Posterior cingulate gyrus (tissue), 11 donors: ENCODE results near the gene RAP1GAP2.

Experiments used
- DNase-seq, 10 donors: peaks; one replicate each; pipeline versions ENCODE4 v3.0.0 to v3.0.0-alpha.2; 2020 to 2021; ENCODE audit warnings: mixed read lengths in 3 of 10
- intact Hi-C: fragments of 100-400 bp; cut with DNase I; formaldehyde crosslinking; loops from one replicate; pipeline ENCODE4 v1.15.1; 2023

Gene RAP1GAP2

DNA sequence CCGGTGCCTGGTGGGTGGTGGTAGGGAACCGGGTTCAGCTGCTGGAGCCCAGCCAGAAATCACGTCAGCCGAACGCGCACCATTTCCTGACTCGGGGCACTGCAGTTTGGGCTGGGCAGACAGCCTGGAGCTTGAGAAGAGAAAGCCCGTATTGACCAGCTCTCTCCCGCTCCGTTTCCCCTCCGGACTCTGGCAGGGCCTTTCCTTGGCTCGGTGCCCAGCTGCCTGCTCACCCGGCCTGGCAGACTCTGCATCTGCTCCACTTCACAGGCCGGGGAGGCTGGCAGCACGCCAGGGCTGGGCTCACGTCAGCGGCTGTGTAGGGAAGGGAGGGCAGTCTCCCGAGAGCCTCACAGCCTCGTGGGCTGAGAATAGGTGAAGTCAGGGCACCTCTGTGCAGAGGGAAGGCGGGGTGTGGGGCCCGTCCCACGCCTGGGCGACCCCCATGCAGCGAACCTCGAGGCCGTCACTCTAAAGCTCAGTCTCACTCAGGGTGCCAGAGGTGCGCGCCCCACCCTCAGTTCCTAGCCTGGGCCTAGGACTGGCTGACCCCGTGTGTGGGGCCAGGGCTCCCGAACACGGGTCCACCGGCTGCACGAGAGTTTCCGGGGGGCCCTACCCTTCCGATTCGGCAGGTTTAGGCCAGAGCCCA is 208.0 kb downstream of the RAP1GAP2 start:
- intact Hi-C loops = no loop called here
- DNase-seq = peak; percentile 99 to 100 (median 100)

DNA sequence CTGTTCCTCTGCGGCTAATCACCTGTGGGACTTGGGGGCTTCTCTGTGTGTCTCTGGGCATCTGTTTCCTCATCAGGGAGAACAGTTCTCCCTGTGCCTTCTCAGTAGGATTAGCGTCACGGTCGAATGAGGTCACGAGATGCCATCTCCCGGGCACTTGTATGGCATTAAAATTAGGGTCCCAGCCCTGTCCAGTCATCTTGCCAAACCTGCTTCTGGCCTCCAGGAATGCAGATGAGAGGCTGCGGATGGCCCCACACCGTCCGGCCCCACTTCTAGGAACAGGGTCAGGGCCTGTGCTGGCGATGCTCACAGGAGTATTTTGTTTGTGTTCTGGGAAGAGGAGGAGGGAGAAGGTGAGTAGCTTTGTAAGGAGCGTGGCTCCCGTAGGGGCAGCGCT is 208.7 kb downstream of the RAP1GAP2 start:
- peak in 3 of 10 donors; percentile 56 to 70 (median 70) for DNase-seq

DNA sequence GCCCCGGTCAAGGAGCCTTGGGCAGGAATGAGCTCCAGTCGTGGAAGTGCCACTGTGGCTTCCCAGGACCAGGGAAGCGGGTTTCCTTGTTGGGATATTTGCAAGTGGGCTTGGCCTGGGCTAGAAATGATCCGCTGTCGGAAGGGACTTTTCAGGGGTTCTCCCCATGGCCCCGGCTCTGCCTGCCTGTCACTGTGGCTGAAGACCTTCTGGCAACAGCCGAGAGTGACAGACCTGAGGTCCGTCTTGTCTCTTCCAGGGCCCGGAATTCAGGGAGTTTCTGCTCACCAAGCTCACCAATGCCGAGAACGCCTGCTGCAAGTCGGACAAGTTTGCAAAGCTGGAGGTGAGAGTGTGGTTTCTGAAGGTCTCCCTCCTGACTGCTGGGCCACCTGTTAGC is 209.5 kb downstream of the RAP1GAP2 start:
- DNase-seq = peak in 3 of 10 donors; percentile 48 to 74 (median 69)
- intact Hi-C loops = no loop called here

More for the DNA sequence above, 208.7 kb downstream of the RAP1GAP2 start:
- intact Hi-C loops = no loop called here

DNA sequence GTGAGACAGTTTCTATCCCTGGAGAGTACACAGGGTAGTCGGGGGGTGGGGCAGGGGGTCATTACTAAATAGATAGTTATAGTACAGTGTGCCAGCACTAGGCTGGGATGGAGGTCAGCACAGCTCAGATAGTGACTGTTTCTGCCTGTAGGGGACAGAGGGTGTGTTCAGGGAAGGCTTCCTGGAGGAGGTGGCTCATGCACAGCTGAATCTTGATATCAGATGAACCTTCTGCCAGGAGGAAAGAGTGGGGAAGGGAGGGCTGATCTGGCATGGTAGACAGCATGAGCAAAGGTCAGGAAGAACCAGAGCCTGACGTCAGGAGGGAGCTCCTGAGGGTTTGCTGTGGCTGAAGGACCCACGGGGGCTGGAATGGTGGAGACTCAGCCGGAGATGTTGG is 210.6 kb downstream of the RAP1GAP2 start:
- intact Hi-C loops = no loop called here
- peak in 1 of 10 donors; percentile 30 for DNase-seq

DNA sequence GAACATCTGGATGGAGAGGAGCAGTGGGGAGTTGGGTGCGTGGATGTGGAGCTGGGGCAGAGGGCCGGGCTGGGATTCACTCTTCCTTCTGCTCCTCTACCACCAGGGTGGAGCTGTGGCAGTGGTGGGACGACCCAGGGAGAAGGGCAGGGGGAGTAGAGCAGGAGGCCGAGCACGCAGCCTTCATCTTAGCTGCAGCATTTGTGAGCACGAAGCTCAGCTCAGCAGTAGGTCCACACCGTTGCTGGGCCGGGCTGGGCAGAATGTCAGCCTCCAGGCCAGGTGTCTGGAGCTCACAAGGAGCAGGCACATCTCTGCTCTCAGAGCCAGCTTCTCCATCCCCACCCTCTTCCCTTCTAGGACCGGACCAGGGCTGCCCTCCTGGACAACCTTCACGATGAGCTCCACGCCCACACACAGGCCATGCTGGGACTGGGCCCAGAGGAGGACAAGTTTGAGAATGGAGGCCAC is 211.4 kb downstream of the RAP1GAP2 start:
- intact Hi-C loops = no loop called here
- DNase-seq = peak in 3 of 10 donors; percentile 52 to 76 (median 64)

DNA sequence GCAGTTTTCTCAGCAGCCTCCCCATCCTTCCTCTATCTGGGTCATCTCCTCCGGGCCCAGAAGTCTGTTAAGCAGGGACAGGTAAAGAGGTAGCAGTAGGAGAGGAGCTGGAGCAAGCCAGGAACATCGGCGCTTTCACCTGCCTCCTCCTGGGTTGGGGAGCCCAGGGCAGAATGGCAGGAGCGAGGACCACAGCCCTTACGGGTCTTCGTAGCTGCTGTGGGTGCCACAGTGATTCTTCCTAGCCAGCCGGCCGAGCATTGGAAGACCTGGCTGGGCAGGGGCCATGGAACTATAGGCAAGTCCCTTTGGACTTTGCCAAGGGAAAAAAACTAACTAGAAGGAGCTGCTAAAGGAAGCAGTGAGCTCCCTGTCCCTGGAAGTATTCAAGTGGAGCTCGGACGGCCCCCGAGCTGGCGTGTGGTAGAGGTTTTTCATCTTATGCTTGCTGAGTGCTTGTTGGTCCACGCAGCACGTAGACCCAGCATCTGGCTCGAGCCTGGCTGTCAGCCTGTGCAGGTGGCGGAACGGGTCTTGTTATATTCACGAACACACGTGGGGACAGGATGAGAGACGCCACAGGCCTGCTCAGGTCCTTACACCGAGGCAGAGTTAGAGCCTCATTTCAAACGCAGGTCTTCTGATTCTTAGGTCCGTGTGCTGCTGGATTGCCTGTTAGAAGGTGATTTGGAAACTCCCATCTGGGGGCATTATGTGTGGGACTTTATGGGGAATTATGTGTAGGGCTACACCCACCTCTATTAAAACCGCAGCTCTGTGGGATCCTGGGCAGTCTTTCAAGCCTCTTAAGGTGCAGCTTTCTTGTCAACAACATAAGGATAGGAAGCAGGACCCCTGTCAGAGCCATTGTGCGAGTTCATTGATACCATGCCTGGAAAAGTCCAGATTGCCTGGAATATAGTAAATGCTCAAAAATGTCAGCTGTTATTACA is 212.4 kb downstream of the RAP1GAP2 start:
- DNase-seq = peak in 3 of 10 donors; percentile 58 to 76 (median 75)
- intact Hi-C loops = no loop called here

DNA sequence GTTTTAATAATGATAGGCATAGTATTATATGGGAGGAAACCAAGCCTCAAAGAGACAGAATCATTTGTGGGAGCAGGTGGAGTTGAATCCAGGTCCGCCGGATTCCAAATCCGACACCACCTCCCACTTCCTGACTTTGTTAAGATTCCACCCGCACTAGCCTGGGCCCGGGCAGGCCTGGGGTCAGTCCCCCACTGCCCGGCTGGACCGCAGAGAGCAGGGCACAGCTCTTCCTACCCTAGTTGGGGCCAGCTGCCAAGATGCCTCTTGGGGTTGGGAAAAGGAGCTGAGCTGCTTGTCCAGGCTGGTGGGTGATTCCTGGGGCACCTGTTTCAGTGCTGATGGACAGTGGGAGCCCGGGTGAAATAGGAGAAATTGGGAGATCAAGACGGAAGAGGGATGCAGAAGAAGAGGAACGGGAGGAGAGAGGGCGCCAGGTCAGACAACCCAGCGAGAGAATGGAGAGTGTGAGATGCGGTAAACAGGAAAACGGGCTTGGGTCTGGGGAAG is 213.2 kb downstream of the RAP1GAP2 start:
- peak in 3 of 10 donors; percentile 35 to 73 (median 69) for DNase-seq

DNA sequence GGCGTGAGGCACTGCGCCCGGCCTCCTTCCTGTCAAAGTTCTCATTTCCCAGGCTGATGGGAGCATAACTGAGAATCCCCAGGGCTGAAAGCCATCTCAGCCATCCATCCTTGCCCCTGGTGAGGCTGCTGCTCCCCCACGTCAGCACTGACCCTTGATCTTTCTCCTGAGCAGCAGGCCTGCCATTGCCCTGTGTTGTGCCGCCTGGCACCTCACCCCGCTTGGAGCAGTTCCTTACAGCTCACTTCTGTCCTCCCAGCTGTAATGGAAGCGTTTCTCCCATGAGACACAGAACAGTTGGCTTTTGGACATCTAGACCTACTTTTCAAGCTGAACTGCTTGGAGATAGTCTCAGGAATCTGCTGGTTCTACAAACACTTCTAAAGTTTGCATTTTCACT is 215.7 kb downstream of the RAP1GAP2 start:
- intact Hi-C loops = loop anchor here (2.0 kb wide), 1 partner anchor 163 kb away; no protein-coding TSS in a partner anchor
- DNase-seq = peak in 2 of 10 donors; percentile 52 to 81

More for the DNA sequence above, 213.2 kb downstream of the RAP1GAP2 start:
- intact Hi-C loops = no loop called here

DNA sequence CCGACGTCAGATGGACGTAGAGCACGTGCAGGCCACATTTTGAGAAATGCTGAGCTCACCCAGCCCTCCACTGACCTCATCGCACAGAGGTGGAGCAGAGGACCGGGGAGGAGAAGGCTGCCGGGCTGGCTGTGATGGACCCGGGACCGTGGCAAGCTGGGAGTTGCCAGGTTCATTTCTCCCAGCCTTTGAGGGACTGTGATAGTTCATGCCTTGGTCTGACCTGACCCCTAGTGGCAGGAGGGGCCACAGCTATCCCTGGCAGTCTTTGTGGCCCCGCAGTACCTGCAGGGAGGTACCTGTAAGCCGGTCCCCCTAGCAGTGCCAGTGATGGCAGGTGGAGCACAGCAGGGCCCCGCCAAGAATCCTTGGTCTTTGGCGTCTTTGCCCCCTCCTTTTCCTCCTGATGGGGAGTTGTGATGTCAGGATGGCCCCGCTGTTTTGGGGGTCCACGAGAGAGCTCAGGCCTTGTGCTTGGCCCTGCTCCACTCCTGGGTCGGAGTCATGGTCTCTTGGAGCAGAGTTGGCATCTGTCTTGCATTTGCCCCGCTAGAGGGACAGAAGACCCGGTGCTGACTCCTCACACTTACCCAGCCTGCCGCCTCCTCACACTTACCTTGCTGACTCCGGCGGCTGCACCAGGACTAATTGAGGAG is 216.8 kb downstream of the RAP1GAP2 start:
- intact Hi-C loops = loop anchor here (1.0 to 2.0 kb wide), 2 partner anchors 164 to 185 kb away; no protein-coding TSS in a partner anchor
- DNase-seq = peak in 8 of 10 donors; percentile 26 to 94 (median 68)

DNA sequence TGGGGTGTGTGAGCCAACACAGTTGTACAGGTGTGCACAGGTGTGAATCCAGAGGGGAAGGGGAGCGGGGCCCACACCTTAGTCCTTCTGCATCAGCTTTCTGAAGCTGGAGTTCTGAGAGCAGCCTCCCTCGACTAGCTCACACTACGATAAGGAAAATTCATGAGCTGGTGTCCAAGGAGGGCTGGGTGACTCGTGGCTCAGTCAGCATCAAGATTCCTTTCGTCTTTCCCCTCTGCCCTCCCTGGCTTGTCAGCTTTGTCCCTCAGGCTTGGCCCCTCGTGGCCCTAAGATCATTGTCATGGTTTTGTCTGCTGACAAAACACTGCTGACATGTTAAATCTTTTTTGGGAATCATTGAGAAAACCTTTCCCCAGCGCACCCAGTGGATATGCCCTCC is 219.7 kb downstream of the RAP1GAP2 start:
- intact Hi-C loops = no loop called here
- DNase-seq = peak in 2 of 10 donors; percentile 37 to 44

DNA sequence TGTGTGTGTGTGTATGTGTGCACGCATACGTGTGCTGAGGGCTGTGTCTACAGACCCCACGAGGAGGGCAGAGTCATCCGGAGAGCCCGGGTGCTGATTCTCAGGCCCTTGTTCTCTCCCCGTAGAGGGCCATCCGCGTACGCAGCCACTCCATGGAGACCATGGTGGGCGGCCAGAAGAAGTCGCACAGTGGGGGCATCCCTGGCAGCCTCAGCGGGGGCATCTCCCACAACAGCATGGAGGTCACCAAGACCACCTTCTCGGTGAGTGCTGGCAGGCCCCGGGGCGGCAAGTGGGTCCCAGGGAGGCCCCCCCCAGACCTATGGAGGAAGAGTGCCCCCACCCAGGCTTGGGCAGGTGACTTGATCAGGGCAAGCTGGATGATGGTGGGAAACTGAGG is 221.7 kb downstream of the RAP1GAP2 start:
- DNase-seq = peak in 3 of 10 donors; percentile 29 to 67 (median 50)
- intact Hi-C loops = no loop called here

DNA sequence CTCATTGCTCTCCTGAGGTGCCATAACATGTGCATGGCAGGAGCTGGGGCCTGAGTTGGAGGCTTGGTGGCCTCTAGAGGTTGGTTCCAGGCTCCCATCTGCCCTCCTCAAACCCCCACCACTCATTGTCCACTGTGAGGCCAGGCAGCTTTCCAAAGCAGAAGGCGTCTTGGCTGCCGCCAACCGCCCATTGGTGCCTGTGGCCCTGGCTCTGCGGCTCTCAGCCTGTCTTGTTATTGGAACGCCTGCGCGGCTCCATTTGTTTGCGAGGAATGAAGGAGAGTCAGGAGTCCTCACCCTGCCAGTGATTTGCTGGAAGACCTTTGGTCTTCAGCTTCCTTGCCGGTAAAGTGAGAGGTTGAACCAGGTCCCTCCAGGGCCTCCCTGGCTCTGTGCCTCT is 223.5 kb downstream of the RAP1GAP2 start:
- peak in 2 of 10 donors; percentile 15 to 26 for DNase-seq
- intact Hi-C loops = no loop called here

DNA sequence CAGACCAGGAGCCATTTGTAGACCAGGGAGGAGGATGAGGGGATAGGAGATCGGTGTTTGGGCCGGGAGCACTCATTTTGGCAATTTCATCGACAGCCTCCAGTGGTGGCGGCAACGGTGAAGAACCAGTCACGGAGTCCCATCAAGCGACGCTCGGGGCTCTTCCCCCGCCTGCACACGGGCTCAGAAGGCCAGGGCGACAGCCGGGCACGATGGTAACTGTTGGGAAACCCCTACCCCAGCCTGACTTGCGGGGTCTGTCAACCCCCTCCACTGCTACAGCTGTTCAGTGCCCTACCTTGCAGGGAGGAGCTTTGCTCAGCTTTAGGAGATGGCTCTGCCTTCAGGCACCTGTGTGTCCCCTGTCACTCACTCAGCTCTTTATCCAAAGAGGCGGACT is 224.1 kb downstream of the RAP1GAP2 start:
- DNase-seq = peak in 2 of 10 donors; percentile 17 to 39
- intact Hi-C loops = no loop called here

DNA sequence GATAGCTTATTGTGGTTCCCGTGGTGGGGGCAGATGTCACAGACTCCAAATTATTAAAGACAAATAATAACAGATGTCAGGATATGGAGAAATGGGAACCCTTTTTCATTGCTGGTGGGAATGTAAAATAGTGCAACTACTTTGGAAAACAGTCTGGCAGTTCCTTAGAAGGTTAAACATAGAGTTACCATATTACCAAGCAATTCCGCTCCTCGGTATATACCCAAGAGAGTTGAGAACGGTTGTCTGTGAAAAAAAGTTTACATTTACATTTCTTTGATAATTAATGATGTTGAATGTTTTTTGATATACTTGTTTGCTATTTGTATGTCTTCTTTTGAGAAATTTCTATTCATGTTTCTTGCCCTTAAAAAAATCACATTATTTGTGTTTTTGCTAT is 226.0 kb downstream of the RAP1GAP2 start:
- intact Hi-C loops = no loop called here
- no peak for DNase-seq

DNA sequence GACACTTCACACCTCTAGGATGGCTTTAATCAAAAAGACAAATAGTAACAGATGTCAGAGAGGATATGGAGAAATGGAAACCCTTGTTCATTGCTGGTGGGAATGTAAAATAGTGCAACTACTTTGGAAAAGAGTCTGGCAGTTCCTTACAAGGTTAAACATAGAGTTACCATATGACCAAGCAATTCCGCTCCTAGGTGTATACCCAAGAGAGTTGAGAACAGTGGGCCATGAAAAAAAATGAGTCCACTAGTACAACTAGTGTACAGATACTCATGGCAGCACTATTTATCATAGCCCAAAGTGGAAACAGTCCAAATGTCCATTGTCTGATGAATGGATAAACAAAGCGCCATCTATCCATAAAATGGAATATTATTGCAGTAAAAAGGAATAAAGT is 228.1 kb downstream of the RAP1GAP2 start:
- intact Hi-C loops = no loop called here

DNA sequence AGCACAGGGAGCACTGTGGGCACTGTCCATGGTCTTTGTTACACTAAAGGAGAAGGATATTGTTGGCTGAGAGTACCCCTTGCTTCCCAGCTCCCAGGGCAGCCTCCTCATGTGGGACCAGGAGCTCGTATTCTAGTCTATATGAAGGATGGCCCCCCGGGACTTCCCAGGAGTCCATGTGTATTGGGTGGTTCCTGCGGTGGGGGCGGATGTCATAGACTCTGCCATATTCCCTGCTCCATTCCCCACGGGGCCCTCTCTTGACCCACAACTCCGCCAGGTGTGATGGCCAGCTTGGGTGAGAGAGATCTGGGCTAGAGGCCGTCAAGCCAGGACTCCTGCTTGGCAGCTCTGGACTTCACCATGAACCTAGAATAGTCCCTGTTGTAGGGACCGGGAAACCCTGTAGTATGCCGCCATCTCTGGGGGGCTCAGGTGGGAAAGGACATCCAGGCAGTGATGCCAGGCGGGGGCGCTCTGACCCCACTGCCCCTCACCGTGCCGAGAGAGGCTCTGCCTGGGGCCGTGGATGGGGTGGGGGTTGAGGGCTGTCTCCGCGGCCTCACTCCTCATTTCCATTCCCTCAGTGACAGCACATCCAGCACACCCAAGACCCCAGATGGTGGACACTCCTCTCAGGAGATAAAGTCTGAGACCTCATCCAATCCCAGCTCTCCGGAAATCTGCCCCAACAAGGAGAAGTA is 229.3 kb downstream of the RAP1GAP2 start:
- peak in 3 of 10 donors; percentile 5 to 70 (median 15) for DNase-seq
- intact Hi-C loops = no loop called here

More for the DNA sequence above, 228.1 kb downstream of the RAP1GAP2 start:
- no peak for DNase-seq

DNA sequence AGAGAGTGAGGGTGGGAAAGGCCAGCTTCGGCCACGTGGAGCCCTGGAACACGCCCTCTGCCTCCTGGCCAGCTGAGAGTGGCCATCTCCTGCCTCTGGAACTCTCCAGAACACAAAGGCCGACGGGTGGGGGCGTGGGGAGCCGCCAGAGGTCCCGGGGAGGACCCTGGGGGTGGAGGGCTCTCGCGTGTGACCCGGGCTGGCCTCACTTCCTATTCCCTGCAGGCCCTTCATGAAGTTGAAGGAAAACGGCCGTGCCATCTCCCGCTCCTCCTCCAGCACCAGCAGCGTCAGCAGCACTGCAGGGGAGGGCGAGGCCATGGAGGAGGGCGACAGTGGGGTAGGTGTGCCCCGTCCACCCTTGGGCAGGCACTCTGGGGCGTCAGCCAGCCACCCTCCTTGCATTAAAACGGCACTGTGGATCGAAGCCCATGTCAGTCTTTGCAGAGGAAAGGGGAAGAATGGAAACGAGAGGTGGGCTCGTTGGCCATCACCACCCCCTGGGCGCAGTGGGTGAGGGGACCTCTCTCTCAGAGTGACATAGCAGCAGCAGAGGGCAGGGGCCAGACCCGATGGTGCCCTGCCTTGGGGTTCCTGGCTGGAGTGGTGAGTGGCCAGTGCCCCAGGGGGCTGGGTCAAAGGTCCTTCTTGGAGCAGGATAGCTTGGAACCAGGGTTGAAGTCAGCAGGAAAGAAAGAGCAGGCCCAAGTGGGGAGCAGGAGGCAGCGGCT is 230.1 kb downstream of the RAP1GAP2 start:
- peak in 2 of 10 donors; percentile 52 to 64 for DNase-seq

DNA sequence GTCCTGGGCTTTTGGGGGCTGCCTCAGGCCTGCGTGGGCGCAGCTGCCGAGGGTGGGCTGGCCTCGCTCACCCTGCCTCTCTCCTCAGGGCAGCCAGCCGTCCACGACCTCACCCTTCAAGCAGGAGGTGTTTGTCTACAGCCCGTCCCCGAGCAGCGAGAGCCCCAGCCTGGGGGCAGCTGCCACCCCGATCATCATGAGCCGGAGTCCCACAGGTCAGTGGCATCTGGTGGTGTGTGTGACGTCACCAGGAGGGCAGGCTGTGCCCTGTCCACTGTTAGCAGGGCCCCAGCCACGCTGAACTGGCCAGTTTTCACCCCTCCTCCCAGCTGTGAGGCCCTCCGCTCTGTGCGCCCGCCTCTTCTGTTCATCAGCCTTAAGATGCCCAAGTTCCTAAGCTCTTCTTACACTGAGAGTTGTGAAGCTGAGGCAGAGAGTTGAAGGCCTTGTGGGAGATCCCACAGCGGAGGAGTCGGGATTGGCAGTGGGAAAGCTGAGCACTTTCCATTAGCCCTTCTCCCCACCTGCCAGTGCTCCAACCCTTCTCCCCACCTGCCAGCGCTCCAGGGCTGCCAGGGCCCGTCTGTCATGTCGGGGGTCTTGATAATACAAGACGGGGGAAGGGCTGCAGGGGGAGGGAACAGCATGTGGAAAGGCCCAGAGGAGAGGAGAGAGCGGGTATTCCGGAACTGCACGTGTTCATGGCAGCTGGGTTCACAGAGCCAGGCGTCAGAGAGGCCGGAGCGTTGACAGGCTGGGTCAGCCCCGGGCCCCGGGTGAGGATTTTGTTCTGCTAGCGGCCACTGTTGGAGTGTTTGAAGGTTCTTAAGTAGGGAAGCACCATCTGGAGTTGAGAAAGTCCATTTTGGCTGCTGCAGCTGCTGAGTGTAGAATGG is 230.9 kb downstream of the RAP1GAP2 start:
- intact Hi-C loops = no loop called here
- DNase-seq = peak in 3 of 10 donors; percentile 3 to 62 (median 54)

More for the DNA sequence above, 230.1 kb downstream of the RAP1GAP2 start:
- intact Hi-C loops = no loop called here
